ENCODE results near the gene GDF15. TPM values are rescaled to one million over a fixed set of nuclear protein-coding genes. Genes with fewer than 3 reads are reported as not detected.
A peak's percentile ranks its signal among the peaks of the same experiment; 100 is the strongest.
"Not testable (repeated sequence)": the region's sequence is repeated elsewhere in the genome, so short reads cannot be mapped to it uniquely, and the experiment has no call there.

GDF15 gene
- total RNA-seq, 2 experiments from 2014 or later, result not detected

- ATAC-seq (no peak), DNase-seq (no peak)
- no peaks in the 10 kb centered on the region for H3K9me3 Mint-ChIP-seq (ENCODE audit: insufficient read depth)
- ChIA-PET POLR2A (no interaction called here), CTCF (interaction anchor here (0.9 to 1.3 kb wide), 3 partner anchors 15 to 86 kb away, joined by 3 to 5 read pairs (median 3); no protein-coding TSS in a partner anchor)
- H3K27me3 Mint-ChIP-seq (ENCODE audit: low read depth), result no peaks in the 10 kb centered on the region
- H3K4me3 Mint-ChIP-seq, result no peak overlapping the region
- peak overlapping the region; percentile 71 for H3K27ac Mint-ChIP-seq
- H3K36me3 Mint-ChIP-seq (ENCODE audit: low read depth), result peaks cover 34% of the 10 kb centered on the region
- peaks cover 18% of the 10 kb centered on the region for H3K4me1 Mint-ChIP-seq (ENCODE audit: low read depth)
These were observed 21.0 kb upstream of the GDF15 start for GRCh38 chr19:18364826-18365528.

DNA sequence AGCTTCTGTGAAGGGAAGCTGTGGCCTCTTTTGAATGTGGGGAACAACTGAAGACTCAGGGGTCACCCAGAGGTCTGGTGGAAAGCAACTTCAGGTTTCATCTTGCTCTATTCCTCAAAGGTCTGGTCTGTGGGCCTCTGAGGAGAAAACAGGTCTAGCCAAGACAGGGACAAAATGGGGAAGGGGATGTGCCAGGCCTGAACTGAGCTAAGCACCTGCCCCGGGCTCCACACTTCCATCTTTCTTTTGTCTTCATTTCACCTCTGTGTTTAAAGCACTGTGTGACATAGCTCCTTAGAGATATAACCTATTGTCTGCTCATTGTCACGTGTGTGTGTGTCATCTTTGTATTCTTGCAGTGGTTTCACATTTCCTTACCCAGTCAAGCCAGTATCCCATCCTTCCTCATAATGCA is 19.9 kb upstream of the GDF15 start:
- peak overlapping the region; percentile 55 for H3K27ac Mint-ChIP-seq
- CTCF ChIA-PET, result interaction anchor here (0.7 to 1.3 kb wide), 4 partner anchors 16 to 88 kb away, joined by 3 to 6 read pairs (median 6); no protein-coding TSS in a partner anchor
- H3K4me3 Mint-ChIP-seq, result no peak overlapping the region

DNA sequence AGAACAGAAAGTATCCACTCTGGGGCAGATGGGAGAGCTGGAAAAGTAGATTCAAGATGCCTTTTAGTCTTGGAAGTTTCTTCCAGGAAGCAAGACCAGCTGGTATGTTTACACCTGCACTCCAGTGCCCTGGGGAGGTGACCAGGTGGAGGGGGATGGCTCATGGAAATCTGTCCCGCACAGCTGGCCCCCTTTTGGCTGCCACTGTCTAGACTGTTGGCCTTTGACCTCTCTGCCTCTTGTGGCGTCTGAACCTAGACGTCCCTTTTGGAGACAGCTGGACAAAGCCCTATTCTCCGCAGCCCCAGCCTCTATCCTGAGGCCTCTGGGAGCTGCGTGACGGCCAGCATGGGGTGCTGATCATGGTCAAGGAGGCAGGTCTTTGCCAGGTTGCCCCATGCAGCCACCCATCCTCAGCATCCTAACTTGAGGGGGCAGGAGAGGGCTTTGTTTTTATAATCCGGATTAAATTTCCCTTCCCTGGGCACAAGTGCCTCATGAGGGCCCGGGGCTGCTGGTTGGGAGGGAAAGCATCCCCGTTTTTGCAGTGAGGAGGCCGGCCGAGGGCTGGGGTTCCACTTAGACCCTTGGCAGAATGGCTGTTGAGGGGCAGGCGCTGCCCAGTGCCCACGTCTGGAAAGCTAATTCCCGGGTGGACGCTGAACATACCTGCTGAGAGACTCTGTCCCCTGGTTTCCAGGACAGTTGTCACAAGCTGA is 17.3 kb upstream of the GDF15 start:
- no peaks in the 10 kb centered on the region for H3K9me3 Mint-ChIP-seq (ENCODE audit: insufficient read depth)
- ChIA-PET CTCF (interaction anchor here (1.3 kb wide), 1 partner anchor 19 kb away, joined by 3 read pairs; no protein-coding TSS in a partner anchor), POLR2A (no interaction called here)
- DNase-seq (no peak), ATAC-seq (no peak)
- peaks cover 21% of the 10 kb centered on the region for H3K36me3 Mint-ChIP-seq (ENCODE audit: low read depth)
- peaks cover 21% of the 10 kb centered on the region for H3K4me1 Mint-ChIP-seq (ENCODE audit: low read depth)
- no peak overlapping the region for H3K27ac Mint-ChIP-seq
- no peak overlapping the region for H3K4me3 Mint-ChIP-seq
- H3K27me3 Mint-ChIP-seq (ENCODE audit: low read depth), result no peaks in the 10 kb centered on the region

More for the DNA sequence above, 19.9 kb upstream of the GDF15 start:
- H3K9me3 Mint-ChIP-seq (ENCODE audit: insufficient read depth), result no peaks in the 10 kb centered on the region
- H3K36me3 Mint-ChIP-seq (ENCODE audit: low read depth), result peaks cover 34% of the 10 kb centered on the region
- ATAC-seq (no peak), DNase-seq (no peak)
- POLR2A ChIA-PET, result no interaction called here
- no peaks in the 10 kb centered on the region for H3K27me3 Mint-ChIP-seq (ENCODE audit: low read depth)
- H3K4me1 Mint-ChIP-seq (ENCODE audit: low read depth), result peaks cover 18% of the 10 kb centered on the region

- Mint-ChIP-seq H3K4me1 (ENCODE audit: low read depth) (peaks cover 16% of the 10 kb centered on the region), H3K4me3 (no peak overlapping the region), H3K9me3 (ENCODE audit: insufficient read depth) (no peaks in the 10 kb centered on the region), H3K36me3 (ENCODE audit: low read depth) (no peaks in the 10 kb centered on the region), H3K27ac (peak overlapping the region; percentile 82), H3K27me3 (ENCODE audit: low read depth) (no peaks in the 10 kb centered on the region)
- ATAC-seq (no peak), DNase-seq (no peak)
- POLR2A ChIA-PET, result interaction anchor here (0.6 kb wide), 1 partner anchor 142 kb away, joined by 4 read pairs; no protein-coding TSS in a partner anchor
- CTCF ChIA-PET, result interaction anchor here (0.6 to 1.6 kb wide), 4 partner anchors 14 to 94 kb away, joined by 3 to 15 read pairs (median 4); no protein-coding TSS in a partner anchor
These were observed 12.5 kb upstream of the GDF15 start for GRCh38 chr19:18373407-18373891.

- H3K4me3 Mint-ChIP-seq, result no peak overlapping the region
- ChIA-PET CTCF (interaction anchor here (0.8 to 1.6 kb wide), 4 partner anchors 14 to 95 kb away, joined by 3 to 15 read pairs (median 4); no protein-coding TSS in a partner anchor), POLR2A (interaction anchor here (0.6 kb wide), 1 partner anchor 142 kb away, joined by 4 read pairs; no protein-coding TSS in a partner anchor)
- H3K27ac Mint-ChIP-seq, result peak overlapping the region; percentile 82
- DNase-seq (peak; percentile 87), ATAC-seq (peak; percentile 88)
- H3K9me3 Mint-ChIP-seq (ENCODE audit: insufficient read depth), result no peaks in the 10 kb centered on the region
- H3K4me1 Mint-ChIP-seq (ENCODE audit: low read depth), result peaks cover 16% of the 10 kb centered on the region
- no peaks in the 10 kb centered on the region for H3K36me3 Mint-ChIP-seq (ENCODE audit: low read depth)
- H3K27me3 Mint-ChIP-seq (ENCODE audit: low read depth), result no peaks in the 10 kb centered on the region
These were observed 11.9 kb upstream of the GDF15 start for GRCh38 chr19:18373892-18374629.

GRCh38 chr19:18377026-18377425 is 8.9 kb upstream of the GDF15 start:
- Mint-ChIP-seq H3K4me3 (no peak overlapping the region), H3K27me3 (ENCODE audit: low read depth) (peaks cover 5% of the 10 kb centered on the region), H3K27ac (no peak overlapping the region), H3K9me3 (ENCODE audit: insufficient read depth) (no peaks in the 10 kb centered on the region), H3K4me1 (ENCODE audit: low read depth) (peaks cover 16% of the 10 kb centered on the region), H3K36me3 (ENCODE audit: low read depth) (no peaks in the 10 kb centered on the region)
- ChIA-PET CTCF (no interaction called here), POLR2A (no interaction called here)
- DNase-seq (no peak), ATAC-seq (no peak)

DNA sequence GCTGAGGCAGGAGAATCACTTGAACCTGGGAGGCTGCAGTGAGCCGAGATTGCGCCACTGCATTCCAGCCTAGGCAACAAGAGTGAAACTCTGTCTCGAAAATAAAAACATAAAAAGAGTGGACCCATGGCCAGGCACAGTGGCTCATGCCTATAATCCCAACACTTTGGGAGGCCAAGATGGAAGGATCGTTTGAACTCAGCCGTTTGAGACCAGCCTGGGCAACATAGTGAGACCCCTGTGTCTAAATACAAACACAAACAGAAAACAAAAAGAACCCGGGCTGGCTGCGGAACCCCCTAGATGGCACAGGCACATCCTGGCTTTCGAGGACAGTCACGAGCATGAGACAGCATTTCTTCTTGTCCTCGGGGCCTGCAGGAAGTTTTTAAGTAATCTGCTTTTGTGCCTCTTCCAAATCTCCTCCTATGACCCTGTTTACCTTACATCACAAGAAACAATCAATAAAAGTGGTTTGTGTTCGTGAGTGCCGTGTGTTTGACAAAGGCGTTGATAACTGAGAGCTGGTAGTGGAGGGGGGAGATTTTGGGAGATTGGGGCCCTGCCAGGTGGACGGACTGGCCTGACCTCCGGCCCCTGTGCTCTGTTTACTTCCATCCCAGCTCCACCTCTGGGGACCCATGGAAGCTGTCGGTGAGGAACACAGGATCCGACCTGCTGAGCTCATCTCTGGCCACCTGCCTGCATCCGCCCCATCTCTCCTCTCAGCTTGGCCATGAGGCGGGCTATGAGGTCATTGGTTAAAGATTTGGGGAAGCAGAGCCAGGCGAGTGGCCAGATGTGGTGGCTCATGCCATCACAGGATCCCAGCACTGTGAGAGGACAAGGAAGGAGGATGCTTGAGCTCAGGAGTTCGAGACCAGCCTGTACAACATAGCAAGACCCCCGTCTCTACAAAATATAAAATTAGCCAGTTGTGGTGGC is 5.9 kb upstream of the GDF15 start:
- ATAC-seq (no peak), DNase-seq (no peak)
- H3K27ac Mint-ChIP-seq, result no peak overlapping the region
- H3K27me3 Mint-ChIP-seq (ENCODE audit: low read depth), result peaks cover 9% of the 10 kb centered on the region
- ChIA-PET POLR2A (no interaction called here), CTCF (interaction anchor here (1.5 to 2.5 kb wide), 4 partner anchors 9 to 187 kb away, joined by 3 to 17 read pairs (median 5); partner anchors contain the start of gene MPV17L2)
- no peak overlapping the region for H3K4me3 Mint-ChIP-seq
- H3K36me3 Mint-ChIP-seq (ENCODE audit: low read depth), result no peaks in the 10 kb centered on the region
- H3K9me3 Mint-ChIP-seq (ENCODE audit: insufficient read depth), result no peaks in the 10 kb centered on the region
- H3K4me1 Mint-ChIP-seq (ENCODE audit: low read depth), result no peaks in the 10 kb centered on the region

DNA sequence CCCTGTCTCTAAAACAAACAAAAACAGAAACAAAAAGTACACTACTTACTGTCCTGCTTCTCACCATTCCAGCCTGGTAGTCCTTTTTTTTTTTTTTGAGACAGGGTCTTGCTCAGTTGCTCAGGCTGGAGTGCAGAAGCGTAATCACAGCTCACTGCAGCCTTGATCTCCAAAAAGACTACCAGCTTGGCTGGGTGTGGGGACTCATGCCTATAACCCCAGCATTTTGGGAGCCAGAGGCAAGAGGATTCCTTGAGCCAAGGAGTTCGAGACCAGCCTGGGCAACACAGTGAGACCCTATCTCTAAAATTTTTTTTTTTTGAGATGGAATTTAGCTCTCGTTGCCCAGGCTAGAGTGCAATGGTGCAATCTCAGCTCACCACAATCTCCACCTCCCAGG is 5.1 kb upstream of the GDF15 start:
- Mint-ChIP-seq H3K4me1 (ENCODE audit: low read depth) (no peaks in the 10 kb centered on the region), H3K9me3 (ENCODE audit: insufficient read depth) (no peaks in the 10 kb centered on the region), H3K27ac (no peak overlapping the region), H3K4me3 (no peak overlapping the region), H3K27me3 (ENCODE audit: low read depth) (peaks cover 16% of the 10 kb centered on the region), H3K36me3 (ENCODE audit: low read depth) (no peaks in the 10 kb centered on the region)
- no peak for DNase-seq
- ChIA-PET POLR2A (no interaction called here), CTCF (interaction anchor here (1.5 to 2.5 kb wide), 4 partner anchors 8 to 188 kb away, joined by 3 to 17 read pairs (median 5); partner anchors contain the start of gene MPV17L2)
- no peak for ATAC-seq

DNA sequence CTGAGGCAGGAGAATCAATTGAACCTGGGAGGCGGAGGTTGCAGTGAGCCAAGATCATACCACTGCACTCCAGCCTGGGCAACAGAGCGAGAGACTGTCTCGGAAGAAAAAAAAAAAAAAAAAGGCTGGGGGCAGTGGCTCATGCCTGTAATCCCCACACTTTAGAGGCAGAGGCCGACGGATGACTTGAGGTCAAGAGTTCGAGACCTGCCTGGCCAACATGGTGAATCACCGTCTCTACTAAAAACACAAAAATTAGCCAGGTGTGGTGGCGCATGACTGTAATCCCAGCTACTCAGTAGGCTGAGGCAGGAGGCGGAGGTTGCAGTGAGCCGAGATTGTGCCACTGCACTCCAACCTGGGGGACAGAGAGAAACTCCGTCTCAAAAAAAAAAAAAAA is 2.3 kb upstream of the GDF15 start:
- not testable (repeated sequence) for ATAC-seq; H3K9me3 Mint-ChIP-seq (ENCODE audit: insufficient read depth); H3K36me3 Mint-ChIP-seq (ENCODE audit: low read depth); H3K27ac Mint-ChIP-seq; DNase-seq; H3K4me3 Mint-ChIP-seq
- Mint-ChIP-seq H3K4me1 (ENCODE audit: low read depth) (peaks cover 13% of the 10 kb centered on the region), H3K27me3 (ENCODE audit: low read depth) (peaks cover 32% of the 10 kb centered on the region)
- ChIA-PET POLR2A (interaction anchor here (1.8 kb wide), 1 partner anchor 10 kb away, joined by 5 read pairs; no protein-coding TSS in a partner anchor), CTCF (interaction anchor here (0.6 kb wide), 1 partner anchor 31 kb away, joined by 3 read pairs; no protein-coding TSS in a partner anchor)

DNA sequence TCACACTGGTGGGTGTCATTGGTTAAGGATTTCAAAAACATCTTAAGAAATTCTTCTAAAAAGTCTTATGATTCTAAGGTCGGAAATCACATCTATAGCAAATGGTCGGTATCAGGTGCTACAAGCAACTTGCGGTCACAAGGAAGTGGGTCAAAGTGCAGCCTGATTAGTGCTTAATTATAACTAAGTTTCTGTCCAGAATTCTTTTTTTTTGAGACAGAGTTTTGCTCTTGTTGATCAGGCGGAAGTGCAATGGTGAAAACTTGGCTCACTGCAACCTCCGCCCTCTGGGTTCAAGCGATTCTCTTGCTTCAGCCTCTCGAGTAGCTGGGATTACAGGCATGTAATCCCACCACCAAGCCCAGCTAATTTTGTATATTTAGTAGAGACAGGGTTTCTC is 1.2 kb upstream of the GDF15 start:
- H3K9me3 Mint-ChIP-seq (ENCODE audit: insufficient read depth), result no peaks in the 10 kb centered on the region

More for the DNA sequence above, 1.2 kb upstream of the GDF15 start:
- no peak overlapping the region for H3K4me3 Mint-ChIP-seq
- ChIA-PET POLR2A (interaction anchor here (0.6 kb wide), 1 partner anchor 104 kb away, joined by 3 read pairs; the partner anchor contains the start of gene JUND), CTCF (no interaction called here)
- H3K27ac Mint-ChIP-seq, result no peak overlapping the region
- ATAC-seq (no peak), DNase-seq (no peak)
- no peaks in the 10 kb centered on the region for H3K36me3 Mint-ChIP-seq (ENCODE audit: low read depth)
- H3K4me1 Mint-ChIP-seq (ENCODE audit: low read depth), result peaks cover 14% of the 10 kb centered on the region
- H3K27me3 Mint-ChIP-seq (ENCODE audit: low read depth), result peaks cover 38% of the 10 kb centered on the region
